ENCODE data around the gene AHR. TPM values are rescaled to one million over a fixed set of nuclear protein-coding genes. Genes with fewer than 3 reads are reported as not detected.
A peak's percentile ranks its signal among the peaks of the same experiment; 100 is the strongest.

AHR gene
- 10 to 100 TPM; 30.8 to 43.3 (median 42.7) TPM for polyA plus RNA-seq (ENCODE audit: insufficient read length in 3 of 3)

- DNase-seq (ENCODE audit: low read depth in 3 of 3, low spot score in 2 of 3), result peak in 1 of 3 donors; percentile 56
These were observed at the start of gene AHR for GRCh38 chr7:17298102-17298839. Gene AHR (plus strand): TSS chr7:17298652. CDS start chr7:17299265, 613 bp downstream.

- no peak for DNase-seq (ENCODE audit: low read depth in 3 of 3, low spot score in 2 of 3)
These were observed 44.6 kb upstream of the AHR start for GRCh38 chr7:17253885-17254284.

DNA sequence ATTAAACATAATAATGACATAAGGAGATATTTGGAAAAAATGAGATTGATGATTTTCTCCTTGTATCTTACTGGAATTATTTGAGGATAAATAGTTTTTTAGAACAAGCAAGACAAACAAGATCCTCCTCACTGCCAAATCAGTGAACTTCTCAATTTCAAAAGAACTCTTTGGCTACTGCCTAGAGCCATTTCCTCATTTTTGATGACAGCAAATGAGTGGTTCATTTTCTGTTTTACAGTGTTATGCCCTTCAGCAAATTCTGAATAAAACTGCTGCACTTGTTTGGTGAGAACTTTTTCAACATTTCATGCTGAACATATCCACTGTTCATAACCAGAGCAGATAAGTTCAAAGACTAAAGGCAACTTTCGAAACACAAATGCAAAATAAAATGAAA, 42.5 kb upstream of the AHR start:
- no peak for DNase-seq (ENCODE audit: low read depth in 3 of 3, low spot score in 2 of 3)

DNA sequence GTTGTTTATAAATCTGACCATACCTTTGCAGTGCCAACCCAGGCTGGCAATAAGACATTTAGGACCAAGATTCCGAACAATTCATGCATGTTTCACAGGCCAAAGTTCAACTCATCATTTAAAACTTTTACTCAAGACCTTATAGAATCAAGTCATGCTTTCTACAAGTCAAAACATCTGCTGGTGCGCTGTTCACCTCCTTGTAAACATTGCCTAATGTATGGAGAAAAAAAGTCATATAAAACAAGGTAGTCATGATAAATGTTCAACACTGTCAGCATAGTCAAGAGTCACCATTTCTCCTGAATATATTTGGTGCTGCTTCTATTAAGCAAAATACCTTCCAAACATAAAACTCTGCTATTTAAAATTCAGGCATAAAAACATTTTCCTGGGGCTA, 42.1 kb upstream of the AHR start:
- no peak for DNase-seq (ENCODE audit: low read depth in 3 of 3, low spot score in 2 of 3)

DNA sequence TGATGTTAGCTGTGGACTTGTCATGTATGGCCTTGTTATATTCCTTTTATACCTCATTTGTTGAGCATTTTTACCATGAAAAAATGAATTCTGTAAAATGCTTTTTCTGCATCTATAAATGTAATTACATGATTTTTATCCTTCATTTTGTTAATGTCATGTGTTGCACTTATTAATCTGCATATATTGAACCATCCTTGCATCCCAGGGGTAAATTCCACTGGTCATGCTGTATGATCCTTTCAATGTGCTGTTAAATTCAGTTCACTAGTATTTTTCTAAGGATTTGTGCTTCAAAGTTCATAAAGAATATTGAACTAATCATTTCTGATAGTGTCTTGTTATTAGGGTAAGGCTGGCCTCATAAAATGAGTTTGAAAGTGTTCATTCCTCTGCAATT, 31.9 kb upstream of the AHR start:
- no peak for DNase-seq (ENCODE audit: low read depth in 3 of 3, low spot score in 2 of 3)

GRCh38 chr7:17269341-17270221, 28.9 kb upstream of the AHR start:
- DNase-seq (ENCODE audit: low read depth in 3 of 3, low spot score in 2 of 3), result no peak

GRCh38 chr7:17274551-17275245, 23.8 kb upstream of the AHR start:
- DNase-seq (ENCODE audit: low read depth in 3 of 3, low spot score in 2 of 3), result no peak

DNA sequence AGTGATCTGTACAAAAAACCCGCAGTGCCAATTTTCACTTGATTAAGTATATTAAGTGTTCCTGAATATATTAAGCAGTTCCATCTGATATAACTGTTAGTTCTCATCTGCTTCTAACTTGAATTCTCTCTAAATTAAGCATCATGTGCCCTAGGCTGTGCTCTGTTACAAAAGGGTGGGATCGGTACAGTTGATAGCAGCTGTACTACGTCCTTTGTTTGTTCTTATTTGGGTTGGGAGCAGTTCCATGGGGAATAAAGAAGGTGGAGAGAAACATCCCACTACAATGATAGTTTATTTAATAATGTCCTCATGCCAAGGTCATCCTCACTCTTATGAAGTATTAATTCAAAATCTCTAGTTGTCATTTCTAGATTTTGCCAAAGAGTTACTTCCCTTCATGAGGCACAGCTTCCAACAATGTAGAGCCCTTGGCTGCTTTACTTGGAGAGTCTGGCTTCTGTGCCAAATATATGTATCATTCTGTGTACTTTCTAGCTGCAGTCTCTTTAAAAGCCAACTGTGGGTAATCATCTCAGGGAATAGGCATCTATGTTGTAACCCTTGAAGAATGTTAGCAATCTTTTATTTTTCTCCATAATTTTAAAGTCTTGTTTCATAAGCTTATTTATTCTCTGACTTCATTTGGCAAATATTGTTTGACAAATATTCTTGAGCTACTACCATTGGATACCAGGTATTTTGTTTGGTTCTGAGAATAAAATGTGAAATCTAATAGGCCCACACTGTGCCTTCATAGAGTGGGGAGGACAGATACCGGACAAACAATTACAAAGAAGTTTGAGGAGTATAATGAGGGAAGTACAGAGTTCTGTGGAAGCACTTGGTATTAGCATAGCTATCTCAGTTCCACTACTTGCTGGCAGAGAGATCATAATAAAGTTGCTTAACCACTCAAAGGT, 22.4 kb upstream of the AHR start:
- DNase-seq (ENCODE audit: low read depth in 3 of 3, low spot score in 2 of 3), result no peak

- DNase-seq (ENCODE audit: low read depth in 3 of 3, low spot score in 2 of 3), result no peak
These were observed 19.4 kb upstream of the AHR start for GRCh38 chr7:17279061-17279460.

DNA sequence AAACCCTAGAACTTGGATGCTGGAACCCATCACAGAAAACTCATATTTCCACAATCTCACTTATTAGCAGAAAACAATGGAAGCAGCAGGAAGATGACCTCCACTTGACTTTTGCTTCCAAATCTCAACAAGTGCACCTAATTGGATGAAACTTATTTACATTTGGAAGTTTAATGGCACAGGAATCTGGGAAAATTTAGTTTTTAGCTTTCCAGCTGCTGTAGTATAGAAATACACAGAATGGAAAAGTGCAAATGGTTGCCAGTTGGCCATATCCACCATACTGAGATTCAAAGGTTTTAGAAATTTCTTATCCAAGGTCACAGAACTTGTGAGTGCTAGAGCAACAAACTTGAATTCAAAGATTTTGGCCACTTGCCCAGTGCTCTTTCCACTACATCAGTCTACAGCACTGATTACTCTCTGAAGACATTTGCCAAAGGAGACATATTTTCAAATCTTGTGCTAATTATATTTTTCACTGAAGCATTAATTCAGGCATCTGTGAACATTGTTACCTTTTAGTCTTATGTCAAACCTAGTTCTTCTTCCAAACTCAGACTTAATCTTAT, 9.3 kb upstream of the AHR start:
- DNase-seq (ENCODE audit: low read depth in 3 of 3, low spot score in 2 of 3), result no peak

DNA sequence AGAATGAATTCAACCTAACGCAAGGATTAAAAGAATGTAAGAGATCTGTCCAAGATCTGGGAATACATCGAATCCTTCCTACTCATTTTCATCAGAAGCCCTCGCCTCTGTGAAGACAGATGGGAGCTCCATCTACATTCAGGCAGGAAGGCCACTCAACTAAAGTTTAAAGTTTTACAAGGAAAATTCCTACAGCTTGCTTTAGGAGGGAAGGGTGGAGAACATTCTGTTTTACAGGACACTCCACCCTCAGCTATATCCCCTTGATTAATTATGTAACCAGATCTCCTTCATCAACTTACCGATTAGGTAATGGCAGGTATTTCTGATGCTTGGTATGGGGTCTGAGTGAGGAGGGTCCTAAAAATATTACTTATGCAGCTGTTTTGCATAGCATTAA, 5.6 kb upstream of the AHR start:
- DNase-seq (ENCODE audit: low read depth in 3 of 3, low spot score in 2 of 3), result no peak

DNA sequence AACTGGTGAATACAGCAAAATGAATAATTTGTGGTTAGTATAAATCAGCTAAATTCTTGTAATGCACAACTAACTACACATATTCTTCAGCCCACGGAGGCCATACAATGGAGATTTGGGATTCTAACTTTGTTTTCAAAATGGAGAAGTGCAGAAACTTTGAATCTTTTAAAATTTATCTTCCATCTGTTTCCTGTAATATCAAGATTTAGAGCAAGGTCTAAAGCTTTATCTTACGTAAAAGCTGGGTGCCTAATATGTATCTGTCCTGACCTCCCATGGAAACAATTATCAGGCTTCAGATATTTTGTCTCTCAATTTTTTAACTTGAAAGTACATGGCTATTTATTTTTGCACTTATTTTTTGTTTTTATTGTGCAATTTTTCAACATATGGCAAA, 5.0 kb upstream of the AHR start:
- DNase-seq (ENCODE audit: low read depth in 3 of 3, low spot score in 2 of 3), result no peak

GRCh38 chr7:17297243-17297642, 1.2 kb upstream of the AHR start:
- DNase-seq (ENCODE audit: low read depth in 3 of 3, low spot score in 2 of 3), result no peak

- DNase-seq (ENCODE audit: low read depth in 3 of 3, low spot score in 2 of 3), result no peak
These were observed 509 bp downstream of the AHR start for GRCh38 chr7:17298840-17299482.

DNA sequence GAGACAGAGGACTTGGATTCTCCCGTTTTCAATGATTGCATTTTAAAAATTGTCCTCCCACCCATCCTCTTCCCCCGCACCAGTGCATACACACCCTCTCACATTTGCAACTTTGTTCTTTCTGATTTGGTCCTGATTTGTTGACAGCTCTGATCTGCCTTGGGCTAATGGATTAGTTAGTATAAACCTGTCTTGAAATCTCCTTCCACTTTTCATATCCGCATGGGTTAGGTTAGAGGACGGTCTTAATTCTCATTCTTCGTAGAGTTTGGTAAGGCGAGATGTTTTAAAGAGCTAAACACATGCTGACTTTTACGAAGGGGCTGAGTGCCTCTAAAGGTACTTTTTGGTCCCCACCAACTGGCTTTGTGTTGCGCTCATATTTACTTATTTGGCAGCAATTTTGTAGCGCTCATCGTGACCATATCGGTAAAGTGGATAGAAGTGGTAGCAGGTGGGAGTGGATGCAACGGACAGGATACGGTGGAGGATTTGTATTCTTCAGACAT, 1.1 kb downstream of the AHR start:
- peak in 1 of 3 donors; percentile 27 for DNase-seq (ENCODE audit: low read depth in 3 of 3, low spot score in 2 of 3)

GRCh38 chr7:17300012-17300411, 1.6 kb downstream of the AHR start:
- no peak for DNase-seq (ENCODE audit: low read depth in 3 of 3, low spot score in 2 of 3)

GRCh38 chr7:17300437-17300836, 2.0 kb downstream of the AHR start:
- DNase-seq (ENCODE audit: low read depth in 3 of 3, low spot score in 2 of 3), result no peak

- no peak for DNase-seq (ENCODE audit: low read depth in 3 of 3, low spot score in 2 of 3)
These were observed 3.3 kb downstream of the AHR start for GRCh38 chr7:17301471-17302456.

Measured in right renal cortex interstitium (tissue), 3 donors.